Small intestine (tissue), 7 donors: ENCODE data around the gene SUN2. TPM values are rescaled to one million over a fixed set of nuclear protein-coding genes. Genes with fewer than 3 reads are reported as not detected.

ENCODE experiments used
- DNase-seq, 2 donors: peaks; one replicate each; pipeline versions ENCODE4 v3.0.0 to v3.0.0-alpha.2; 2013
- FAIRE-seq: peaks from 2 replicates; lab custom pipeline; 2012; peaks lifted over from hg19 to GRCh38; lab: Jason Lieb, UNC
- H3K27ac ChIP-seq, 3 donors: one replicate each; pipeline ENCODE4 v1.5.1; 2013; ENCODE audit warnings: low read length in 2 of 3, mild to moderate bottlenecking in 2 of 3, control low read depth in 1 of 3, inconsistent platforms in 1 of 3, low read depth in 1 of 3, moderate library complexity in 1 of 3
- H3K27me3 ChIP-seq, 3 donors: one replicate each; pipeline ENCODE4 v1.6.1; 2013; ENCODE audit warnings: low read length in 3 of 3, inconsistent platforms in 1 of 3; ENCODE audit not compliant: control insufficient read depth in 3 of 3, insufficient read depth in 3 of 3
- H3K36me3 ChIP-seq, 3 donors: one replicate each; pipeline ENCODE4 v1.6.1; 2013; ENCODE audit warnings: low read length in 3 of 3, inconsistent platforms in 1 of 3, low read depth in 1 of 3, mild to moderate bottlenecking in 1 of 3, moderate library complexity in 1 of 3; ENCODE audit not compliant: control insufficient read depth in 3 of 3, insufficient read depth in 2 of 3
- H3K4me1 ChIP-seq, 3 donors: one replicate each; pipeline ENCODE4 v1.6.1; 2013; ENCODE audit warnings: low read length in 2 of 3, inconsistent platforms in 1 of 3, low read depth in 1 of 3, mild to moderate bottlenecking in 1 of 3, moderate library complexity in 1 of 3; ENCODE audit not compliant: control insufficient read depth in 3 of 3, insufficient read depth in 2 of 3
- H3K4me3 ChIP-seq, 3 donors: one replicate each; pipeline ENCODE4 v1.5.1; 2013; ENCODE audit warnings: low read length in 3 of 3, control low read depth in 1 of 3, inconsistent platforms in 1 of 3, low read depth in 1 of 3, mild to moderate bottlenecking in 1 of 3, moderate library complexity in 1 of 3
- H3K9me3 ChIP-seq, 2 donors: one replicate each; pipeline ENCODE4 v1.6.1; 2013; ENCODE audit warnings: low read depth in 1 of 2, low read length in 1 of 2; ENCODE audit not compliant: control insufficient read depth in 2 of 2, insufficient read depth in 1 of 2
- WGBS, 3 donors: extraction: QIAGEN DNeasy Blood & Tissue Kit; methylation state at CpG; one replicate each; pipeline ENCODE4 v1.1.7; 2013; 5-methylcytosine and 5-hydroxymethylcytosine counted together
- polyA plus RNA-seq, 4 donors: library from polyadenylated mRNA; stranded (reverse) in 3 of 4; unstranded in 1 of 4; fragments of 200-250 nt in 3 of 4; fragments of 120-200 nt in 1 of 4; gene quantifications; one replicate each; pipeline versions ENCODE4 v1.2.1 to v1.2.3, GENCODE V29; 2013
- donor health status: healthy with polysubstance abuse.
- donor health status: control.
- donor health status: control.
- donor health status: Bipolar disorder and iron deficiency.
- donor health status: healthy.

The SUN2 gene
- polyA plus RNA-seq, 4 donors: 19.0 to 94.2 (median 43.4) TPM

DNA sequence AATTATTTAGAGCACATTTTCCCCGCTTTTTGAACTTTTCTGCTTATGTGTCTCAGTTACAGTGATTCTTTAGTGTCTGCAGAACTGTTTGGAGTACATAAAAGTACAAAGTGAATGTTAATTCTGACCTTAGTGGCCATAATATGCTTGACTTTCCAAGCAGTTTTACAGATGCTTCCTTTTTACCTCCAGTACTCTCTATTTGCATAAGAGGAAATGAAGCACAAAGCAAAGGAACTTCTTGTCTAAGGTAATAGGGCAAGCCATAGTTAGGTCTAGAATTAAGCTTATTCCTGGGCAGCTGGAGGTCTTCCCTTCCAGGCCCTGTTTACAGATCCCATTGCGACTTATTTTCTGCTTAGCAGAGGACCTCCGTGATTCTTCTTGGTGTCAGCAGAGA, 46.5 kb downstream of the SUN2 start:
- WGBS, 3 donors: 83 to 90% (median 84%) methylated on average over 3 of the region's 3 CpGs
- Histone ChIP-seq H3K4me1 (peaks cover 5 to 26% (median 10%) of the 10 kb centered on the region in 3 donors), H3K36me3 (peaks cover 0 to 33% (median 9%) of the 10 kb centered on the region in 3 donors), H3K9me3 (no peaks in the 10 kb centered on the region), H3K4me3 (no peak overlapping the region), H3K27me3 (no peaks in the 10 kb centered on the region), H3K27ac (no peak overlapping the region)
- FAIRE-seq (no peak), DNase-seq (no peak)

DNA sequence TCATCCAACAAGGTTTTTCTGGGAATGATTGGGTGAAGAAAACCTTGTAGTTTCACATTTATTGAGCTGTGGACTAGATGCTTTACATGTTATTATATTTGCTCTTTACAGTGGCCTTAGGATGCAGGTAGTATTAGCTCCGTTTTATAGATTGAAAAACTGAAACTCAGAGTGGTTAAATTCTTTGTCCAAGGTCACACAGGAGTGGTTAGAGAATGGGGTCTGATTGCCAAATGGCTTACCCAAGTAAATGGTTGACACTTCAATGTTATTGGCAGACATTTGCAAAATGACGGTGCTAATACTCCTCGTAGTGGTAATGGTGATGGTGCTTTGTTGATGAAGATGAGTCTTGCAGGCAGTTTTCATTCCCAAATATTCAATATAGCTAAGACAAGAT, 47.8 kb downstream of the SUN2 start:
- H3K4me3 ChIP-seq: peak overlapping the region in 2 of 3 donors; percentile 11 to 22
- FAIRE-seq (no peak), DNase-seq (no peak)
- peak overlapping the region in 2 of 3 donors; percentile 12 to 95 for H3K27ac ChIP-seq
- peaks cover 0 to 27% (median 8%) of the 10 kb centered on the region in 3 donors for H3K36me3 ChIP-seq
- no peaks in the 10 kb centered on the region for H3K27me3 ChIP-seq
- WGBS, 3 donors: 68 to 76% (median 74%) methylated on average over 3 of the region's 3 CpGs
- peaks cover 5 to 29% (median 10%) of the 10 kb centered on the region in 3 donors for H3K4me1 ChIP-seq
- no peaks in the 10 kb centered on the region for H3K9me3 ChIP-seq

DNA sequence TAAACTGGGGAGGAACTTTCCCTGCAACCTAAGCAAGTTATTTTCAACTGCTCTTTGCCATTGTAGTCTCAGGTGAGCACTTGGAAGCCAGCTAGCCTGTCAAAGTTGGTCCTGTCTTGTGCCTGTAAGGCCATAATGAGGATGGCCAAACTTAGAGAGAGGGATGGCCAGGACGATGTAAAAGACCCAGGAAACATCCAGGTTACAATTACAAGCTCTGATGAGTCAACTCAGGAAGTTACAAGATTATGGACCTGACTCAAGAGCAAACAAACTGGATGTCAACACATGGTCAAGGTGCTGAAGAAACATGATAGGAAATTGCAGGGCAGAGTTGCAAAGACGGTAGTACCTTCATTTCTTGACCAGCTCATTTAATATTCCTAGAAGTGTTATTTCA, 48.5 kb downstream of the SUN2 start:
- DNase-seq: peak; percentile 83 to 88
- FAIRE-seq: no peak
- peaks cover 0 to 21% (median 5%) of the 10 kb centered on the region in 3 donors for H3K36me3 ChIP-seq
- H3K27me3 ChIP-seq: no peaks in the 10 kb centered on the region
- H3K27ac ChIP-seq: peak overlapping the region; percentile 47 to 95 (median 81)
- H3K4me1 ChIP-seq: peaks cover 5 to 33% (median 10%) of the 10 kb centered on the region in 3 donors
- H3K9me3 ChIP-seq: no peaks in the 10 kb centered on the region
- WGBS, 3 donors: 5 to 29% (median 13%) methylated on average over 2 of the region's 2 CpGs
- peak overlapping the region in 2 of 3 donors; percentile 92 to 96 for H3K4me3 ChIP-seq

DNA sequence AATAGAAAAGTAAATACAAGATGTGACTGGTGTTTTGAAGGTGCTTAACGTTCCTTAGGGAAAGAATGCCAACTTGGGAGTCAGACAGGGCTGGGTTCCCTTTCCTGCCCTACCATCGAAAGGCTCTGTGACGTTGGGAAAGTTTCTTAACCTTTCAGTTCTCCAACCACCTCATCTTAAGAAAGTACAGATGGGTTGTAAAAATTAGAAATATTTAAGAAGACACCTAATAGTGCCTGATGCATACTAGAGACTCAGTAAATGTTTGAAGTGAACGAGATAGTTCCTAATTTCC, 49.0 kb downstream of the SUN2 start:
- H3K36me3 ChIP-seq: peaks cover 0 to 16% (median 5%) of the 10 kb centered on the region in 3 donors
- peaks cover 5 to 33% (median 10%) of the 10 kb centered on the region in 3 donors for H3K4me1 ChIP-seq
- WGBS, 3 donors: 0 to 1% (median 1%) methylated on average over 4 of the region's 4 CpGs
- peak overlapping the region; percentile 92 to 96 (median 92) for H3K4me3 ChIP-seq
- peak overlapping the region; percentile 88 to 95 (median 95) for H3K27ac ChIP-seq
- FAIRE-seq (no peak), DNase-seq (no peak)
- H3K27me3 ChIP-seq: no peaks in the 10 kb centered on the region
- H3K9me3 ChIP-seq: no peaks in the 10 kb centered on the region

DNA sequence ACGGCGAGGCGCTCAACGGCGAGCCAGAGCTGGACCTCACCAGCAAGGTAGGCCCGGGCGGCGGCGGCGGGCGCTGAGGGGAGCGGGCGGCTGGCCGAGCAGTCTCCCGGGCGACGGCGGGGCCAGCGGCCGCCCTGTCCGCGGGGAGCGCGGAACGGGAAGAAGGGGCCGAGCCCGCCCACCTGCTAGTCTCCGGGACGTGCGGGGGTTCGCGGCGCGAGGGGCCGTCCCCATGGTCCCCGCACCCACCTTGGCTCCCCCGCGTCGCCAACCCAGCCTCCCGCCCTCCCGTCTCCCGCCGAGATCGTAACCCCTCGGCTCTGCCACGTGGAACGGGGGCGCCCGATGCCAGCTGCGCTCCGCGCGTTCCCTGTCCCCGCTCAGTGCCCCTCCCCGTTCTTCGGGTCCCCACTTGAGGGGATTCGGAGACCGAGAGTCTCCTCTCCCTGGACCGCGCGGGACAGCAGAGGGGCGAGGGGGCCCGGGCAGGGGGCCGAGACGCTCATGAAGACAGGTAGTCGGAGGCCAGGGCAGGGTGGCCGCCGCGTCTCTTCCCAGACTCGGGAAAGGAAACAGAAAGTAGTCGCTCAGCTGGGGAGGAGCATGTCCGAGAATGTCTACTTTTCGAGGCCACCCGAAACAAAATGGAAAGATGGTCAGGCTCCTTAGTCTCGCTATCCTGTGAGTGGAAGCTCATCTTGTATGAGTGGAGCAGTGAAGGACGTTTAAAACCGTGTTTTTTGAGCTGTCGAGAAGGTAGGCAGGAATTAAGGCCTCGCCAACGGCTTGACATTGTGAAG, 49.5 kb downstream of the SUN2 start:
- no peak for FAIRE-seq
- 0 to 1% (median 1%) methylated on average over 53 to 80 of the region's 80 CpGs for WGBS, 3 donors
- DNase-seq: peak; percentile 66 to 84

DNA sequence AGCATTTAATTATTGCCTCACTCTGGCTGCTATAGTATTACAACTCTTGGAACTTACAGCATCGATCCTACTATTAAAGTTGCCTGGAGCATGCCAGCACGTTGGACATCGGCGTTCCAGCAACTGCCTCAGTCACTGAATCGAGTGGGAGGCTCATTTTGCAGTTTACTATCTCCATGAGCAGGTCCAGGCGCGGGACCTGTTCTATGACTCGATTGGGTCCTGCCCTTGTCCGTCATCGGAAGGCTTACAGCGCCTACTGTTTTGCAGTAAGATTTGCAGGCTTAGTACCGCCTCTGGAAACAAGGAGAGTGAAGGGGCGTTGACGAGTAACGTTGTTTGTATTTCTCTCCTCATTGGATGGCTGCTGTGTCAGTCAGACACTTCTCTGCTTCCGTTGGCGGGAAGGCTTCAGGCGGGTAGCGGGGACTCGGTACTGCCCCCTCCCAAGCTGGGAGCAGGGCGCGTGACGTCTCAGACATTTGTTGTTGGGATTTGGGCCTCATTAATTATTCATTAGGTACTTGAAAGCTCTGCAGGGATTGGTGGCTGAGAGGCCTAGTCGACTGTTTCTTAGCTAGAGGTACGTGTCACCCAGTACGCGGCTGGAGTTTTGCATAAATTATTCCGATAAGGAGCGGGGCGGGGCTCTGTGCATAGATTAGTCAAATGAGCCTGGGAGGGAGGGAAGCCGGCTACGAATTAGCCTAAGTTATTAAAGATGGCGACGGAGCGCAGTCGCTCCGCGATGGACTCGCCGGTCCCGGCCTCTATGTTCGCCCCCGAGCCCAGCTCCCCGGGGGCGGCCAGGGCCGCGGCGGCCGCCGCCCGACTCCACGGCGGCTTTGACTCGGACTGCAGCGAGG, 50.3 kb downstream of the SUN2 start, which contains the start of gene GTPBP1:
Gene GTPBP1 (plus strand): TSS at position 710 of the 866 bp plus-strand sequence. CDS start 12 bp downstream, at position 722.
- peaks cover 0 to 11% (median 5%) of the 10 kb centered on the region in 3 donors for H3K36me3 ChIP-seq
- peak; percentile 94 for FAIRE-seq

More for the DNA sequence above, 49.5 kb downstream of the SUN2 start:
- Histone ChIP-seq H3K4me1 (peaks cover 5 to 37% (median 12%) of the 10 kb centered on the region in 3 donors), H3K4me3 (peak overlapping the region; percentile 92 to 96 (median 92)), H3K36me3 (peaks cover 0 to 11% (median 5%) of the 10 kb centered on the region in 3 donors), H3K9me3 (no peaks in the 10 kb centered on the region), H3K27ac (peak overlapping the region; percentile 88 to 95 (median 95)), H3K27me3 (no peaks in the 10 kb centered on the region)

DNA sequence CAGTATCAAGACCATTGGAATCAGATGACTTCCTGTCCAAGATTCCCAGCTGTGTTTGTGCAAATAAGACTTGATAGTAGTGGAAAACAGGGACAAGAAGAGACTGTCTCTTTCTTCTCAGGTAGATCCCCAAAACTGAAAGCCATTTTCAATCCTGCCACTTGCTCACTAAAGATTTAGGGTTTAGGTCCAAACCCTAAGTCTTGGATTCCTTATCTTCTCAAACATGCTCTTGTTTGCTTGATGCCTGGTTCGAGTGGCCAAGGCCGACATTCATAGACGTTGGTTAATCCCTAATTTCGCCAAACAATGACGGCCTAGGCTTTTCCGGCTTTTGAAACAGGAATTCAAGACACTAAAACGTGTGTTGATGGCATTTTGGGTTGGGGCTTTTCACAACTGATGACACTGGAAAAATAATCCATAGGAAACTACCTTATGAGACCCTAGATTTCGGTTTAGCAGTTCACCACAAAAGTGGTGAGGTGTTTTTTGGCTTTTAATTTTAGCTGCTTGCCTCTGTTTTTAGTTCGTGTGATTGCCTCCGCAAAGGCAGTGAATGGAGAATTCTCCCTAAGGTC, 51.1 kb downstream of the SUN2 start:
- H3K4me1 ChIP-seq: peaks cover 5 to 38% (median 12%) of the 10 kb centered on the region in 3 donors
- WGBS, 3 donors: 5 to 11% (median 11%) methylated on average over 10 of the region's 10 CpGs

More for the DNA sequence above, 50.3 kb downstream of the SUN2 start, which contains the start of gene GTPBP1:
- no peaks in the 10 kb centered on the region for H3K27me3 ChIP-seq
- DNase-seq: peak; percentile 100
- H3K4me1 ChIP-seq: peaks cover 5 to 38% (median 12%) of the 10 kb centered on the region in 3 donors
- no peaks in the 10 kb centered on the region for H3K9me3 ChIP-seq
- H3K27ac ChIP-seq: peak within 1 kb of the TSS; percentile 90 to 95 (median 95)
- peak within 1 kb of the TSS; percentile 92 to 96 (median 92) for H3K4me3 ChIP-seq
- 0 to 1% (median 0%) methylated on average over 42 to 55 of the region's 55 CpGs for WGBS, 3 donors

More for the DNA sequence above, 51.1 kb downstream of the SUN2 start:
- Histone ChIP-seq H3K27ac (peak overlapping the region; percentile 34 to 92 (median 90)), H3K9me3 (no peaks in the 10 kb centered on the region), H3K4me3 (peak overlapping the region in 2 of 3 donors; percentile 16 to 27), H3K36me3 (peaks cover 0 to 11% (median 4%) of the 10 kb centered on the region in 3 donors), H3K27me3 (no peaks in the 10 kb centered on the region)
- peak in 1 of 2 donors; percentile 21 for DNase-seq
- no peak for FAIRE-seq
